H1 (cell line): Measurements from ENCODE around the gene PTPRC. TPM values are rescaled to one million over a fixed set of nuclear protein-coding genes. Genes with fewer than 3 reads are reported as not detected.

Source experiments
- CTCF ChIA-PET: fragments of 300-600 bp; sonication (Branson Sonifier 250); formaldehyde crosslinking; loops from one replicate; lab custom pipeline; 2021; ENCODE audit not compliant: partially characterized antibody; lab: Charles Lee
- POLR2A ChIA-PET: fragments of 300-600 bp; sonication (Branson Sonifier 250); formaldehyde crosslinking; loops from one replicate; lab custom pipeline; 2021; ENCODE audit warnings: inconsistent platforms; ENCODE audit not compliant: partially characterized antibody; lab: Charles Lee
- DNase-seq, 2 experiments: peaks; one replicate each; pipeline versions ENCODE4 v3.0.0 to v3.0.0-alpha.2; 2010 to 2022; ENCODE audit warnings: low spot score in 2 of 2, low read depth in 1 of 2, mixed read lengths in 1 of 2
- FAIRE-seq: peaks from 2 replicates; lab custom pipeline; 2011; peaks lifted over from hg19 to GRCh38; lab: Jason Lieb, UNC
- H2AFZ ChIP-seq: 2 replicates; pipeline ENCODE4 v1.8.1; 2012; ENCODE audit warnings: low read length, inconsistent platforms
- H2AK5ac ChIP-seq: 2 replicates; pipeline ENCODE4 v1.6.1; 2013; ENCODE audit warnings: low read depth, low read length
- H2BK120ac ChIP-seq: replicated peaks from 2 replicates; pipeline ENCODE3; 2013; ENCODE audit warnings: low read depth, low read length, inconsistent platforms
- H2BK12ac ChIP-seq: 2 replicates; pipeline ENCODE4 v1.6.1; 2013; ENCODE audit warnings: low read depth, low read length
- H2BK15ac ChIP-seq: 2 replicates; pipeline ENCODE4 v1.6.1; 2013; ENCODE audit warnings: low read length
- H2BK20ac ChIP-seq: 2 replicates; pipeline ENCODE4 v1.6.1; 2013; ENCODE audit warnings: low read length
- H2BK5ac ChIP-seq: 2 replicates; pipeline ENCODE4 v1.6.1; 2013; ENCODE audit warnings: low read depth, low read length
- H3K14ac ChIP-seq: 2 replicates; pipeline ENCODE4 v1.6.1; 2013; ENCODE audit warnings: inconsistent platforms; ENCODE audit not compliant: insufficient read length
- H3K18ac ChIP-seq: 2 replicates; pipeline ENCODE4 v1.6.1; 2013; ENCODE audit warnings: low read length; ENCODE audit errors: extremely low read depth
- H3K23ac ChIP-seq: 2 replicates; pipeline ENCODE4 v1.6.1; 2013; ENCODE audit warnings: inconsistent platforms; ENCODE audit not compliant: insufficient read length
- H3K23me2 ChIP-seq: 2 replicates; pipeline ENCODE4 v1.6.1; 2013; ENCODE audit warnings: low read depth, low read length
- H3K27ac ChIP-seq: 2 replicates; pipeline ENCODE4 v1.6.1; 2011; ENCODE audit warnings: low read depth, low read length, inconsistent platforms
- H3K27me3 ChIP-seq, 4 experiments: replicated peaks in 1 of 4; 1 replicate in 1 of 4; 2 replicates in 3 of 4; pipeline versions ENCODE4 v1.6.1 to v1.8.1; 2011 to 2013; ENCODE audit warnings: low read length in 3 of 4, mild to moderate bottlenecking in 3 of 4, inconsistent platforms in 2 of 4, mixed read lengths in 2 of 4, moderate library complexity in 1 of 4; ENCODE audit not compliant: control insufficient read depth in 3 of 4, insufficient read depth in 3 of 4; ENCODE audit errors: extremely low read depth in 1 of 4
- H3K36me3 ChIP-seq, 4 experiments: 2 replicates each; pipeline versions ENCODE4 v1.6.1 to v1.8.1; 2011 to 2013; ENCODE audit warnings: mild to moderate bottlenecking in 4 of 4, low read length in 3 of 4, moderate library complexity in 2 of 4, control low read depth in 1 of 4, inconsistent platforms in 1 of 4; ENCODE audit not compliant: insufficient read depth in 4 of 4, control insufficient read depth in 2 of 4
- H3K4ac ChIP-seq: replicated peaks from 2 replicates; pipeline ENCODE3; 2013; ENCODE audit warnings: low read length, low read depth, mixed read lengths, inconsistent platforms; ENCODE audit not compliant: insufficient read length
- H3K4me1 ChIP-seq, 4 experiments: replicated peaks in 1 of 4; 1 replicate in 1 of 4; 2 replicates in 3 of 4; pipeline versions ENCODE4 v1.6.1 to v1.8.1; 2011 to 2013; ENCODE audit warnings: low read length in 3 of 4, inconsistent platforms in 2 of 4, mixed read lengths in 1 of 4; ENCODE audit not compliant: insufficient read depth in 4 of 4, control insufficient read depth in 3 of 4
- H3K4me2 ChIP-seq, 2 experiments: 2 replicates each; pipeline versions ENCODE4 v1.6.1 to v1.8.1; 2011 to 2013; ENCODE audit warnings: low read depth in 2 of 2, low read length in 2 of 2, control low read depth in 1 of 2, inconsistent platforms in 1 of 2, mild to moderate bottlenecking in 1 of 2; ENCODE audit not compliant: insufficient read depth in 1 of 2
- H3K4me3 ChIP-seq, 4 experiments: fragments of 200-600, 300-600 bp in 1 of 4; sonication (generic), shearing (Covaris generic), sonication (Bioruptor Twin) in 1 of 4; 2 replicates each; pipeline versions ENCODE4 v1.5.1 to v1.8.1; 2011 to 2016; ENCODE audit warnings: low read length in 4 of 4, low read depth in 3 of 4, control low read depth in 2 of 4, inconsistent platforms in 2 of 4, mild to moderate bottlenecking in 2 of 4, mixed read lengths in 1 of 4, moderate library complexity in 1 of 4; ENCODE audit not compliant: insufficient read depth in 2 of 4; ENCODE audit errors: extremely low read depth in 1 of 4
- H3K56ac ChIP-seq: replicated peaks from 2 replicates; pipeline ENCODE3; 2013; ENCODE audit warnings: low read depth, mild to moderate bottlenecking, mixed read lengths, low read length, inconsistent platforms; ENCODE audit not compliant: insufficient read length
- H3K79me1 ChIP-seq: 2 replicates; pipeline ENCODE4 v1.6.1; 2013; ENCODE audit warnings: low read depth, low read length, control low read depth
- H3K79me2 ChIP-seq, 2 experiments: 2 replicates each; pipeline versions ENCODE4 v1.6.1 to v1.8.1; 2012 to 2013; ENCODE audit warnings: low read length in 2 of 2, mild to moderate bottlenecking in 2 of 2, inconsistent platforms in 1 of 2; ENCODE audit not compliant: insufficient read depth in 2 of 2, control insufficient read depth in 1 of 2
- H3K9ac ChIP-seq, 4 experiments: replicated peaks in 1 of 4; 1 replicate in 1 of 4; 2 replicates in 3 of 4; pipeline versions ENCODE4 v1.6.1 to v1.8.1; 2011 to 2013; ENCODE audit warnings: low read depth in 3 of 4, low read length in 3 of 4, control low read depth in 2 of 4, mild to moderate bottlenecking in 2 of 4, moderate library complexity in 2 of 4, inconsistent platforms in 1 of 4; ENCODE audit errors: extremely low read depth in 1 of 4
- H3K9me3 ChIP-seq, 2 experiments: 2 replicates each; pipeline versions ENCODE4 v1.6.1 to v1.8.1; 2012 to 2013; ENCODE audit warnings: mild to moderate bottlenecking in 2 of 2, moderate library complexity in 2 of 2, control low read depth in 1 of 2, inconsistent platforms in 1 of 2, low read depth in 1 of 2, low read length in 1 of 2, mixed read lengths in 1 of 2; ENCODE audit not compliant: insufficient read depth in 2 of 2
- H4K20me1 ChIP-seq, 2 experiments: replicated peaks in 1 of 2; 2 replicates each; pipeline versions ENCODE3 to v1.8.1; 2011 to 2013; ENCODE audit warnings: inconsistent platforms in 2 of 2, low read length in 2 of 2, mild to moderate bottlenecking in 1 of 2; ENCODE audit not compliant: insufficient read depth in 2 of 2, control insufficient read depth in 1 of 2
- H4K5ac ChIP-seq: 2 replicates; pipeline ENCODE4 v1.6.1; 2013; ENCODE audit warnings: low read length, low read depth, mixed read lengths, inconsistent platforms; ENCODE audit not compliant: insufficient read length
- H4K8ac ChIP-seq: 2 replicates; pipeline ENCODE4 v1.8.0; 2013; ENCODE audit warnings: mild to moderate bottlenecking, moderate library complexity, low read length, inconsistent platforms; ENCODE audit not compliant: insufficient read depth; ENCODE audit errors: extremely low read depth
- H4K91ac ChIP-seq: replicated peaks from 2 replicates; pipeline ENCODE3; 2013; ENCODE audit warnings: low read length, mixed read lengths, inconsistent platforms; ENCODE audit not compliant: insufficient read length
- BACH1 ChIP-seq: IDR thresholded peaks from 2 replicates; pipeline ENCODE4 v1.6.1; 2012; ENCODE audit warnings: low read length, improper control_type of control experiment
- BCL11A ChIP-seq, 2 experiments: IDR thresholded peaks; one replicate each; pipeline ENCODE4 v1.6.1; 2011; ENCODE audit warnings: low read depth in 2 of 2, low read length in 2 of 2, mild to moderate bottlenecking in 2 of 2
- CHD1 ChIP-seq: IDR thresholded peaks from 2 replicates; pipeline ENCODE4 v1.6.1; 2012; ENCODE audit warnings: low read depth, low read length, improper control_type of control experiment
- CTCF ChIP-seq, 3 experiments: IDR thresholded peaks; 1 replicate in 2 of 3; 2 replicates in 1 of 3; pipeline versions ENCODE4 v1.5.1 to v1.6.1; 2011; ENCODE audit warnings: low read length in 3 of 3, mild to moderate bottlenecking in 3 of 3, inconsistent platforms in 2 of 3, low read depth in 1 of 3, moderate library complexity in 1 of 3; ENCODE audit not compliant: insufficient read depth in 1 of 3; ENCODE audit errors: control extremely low read depth in 1 of 3
- EZH2 ChIP-seq: fragments of 200-600 bp; sonication (generic); IDR thresholded peaks from 2 replicates; pipeline ENCODE4 v1.7.1; 2012; ENCODE audit warnings: low read depth, mild to moderate bottlenecking, moderate library complexity, low read length, inconsistent platforms; ENCODE audit not compliant: severe bottlenecking
- HDAC6 ChIP-seq: IDR thresholded peaks from one replicate; pipeline ENCODE4 v1.7.1; 2012; ENCODE audit warnings: low read depth, mild to moderate bottlenecking, inconsistent platforms, low read length, moderate library complexity
- JUND ChIP-seq: IDR thresholded peaks from 2 replicates; pipeline ENCODE4 v1.6.1; 2011; ENCODE audit warnings: mild to moderate bottlenecking, improper control_type of control experiment, low read length
- RBBP5 ChIP-seq: IDR thresholded peaks from 2 replicates; pipeline ENCODE4 v1.7.1; 2012; ENCODE audit warnings: low read depth, mild to moderate bottlenecking, inconsistent platforms, low read length, moderate library complexity, borderline replicate concordance
- SP1 ChIP-seq: IDR thresholded peaks from 2 replicates; pipeline ENCODE4 v1.6.1; 2011; ENCODE audit warnings: low read depth, low read length
- TBP ChIP-seq: IDR thresholded peaks from 2 replicates; pipeline ENCODE4 v1.6.1; 2011; ENCODE audit warnings: low read depth, low read length, improper control_type of control experiment
- WGBS, 2 experiments: shearing (Covaris generic) in 1 of 2; methylation state at CpG; one replicate each; pipeline versions ENCODE4 v1.1.6 to v1.1.7; 2013 to 2015; ENCODE audit warnings: low lambda C conversion rate in 2 of 2, mixed read lengths in 2 of 2, inconsistent platforms in 1 of 2, low coverage in 1 of 2, missing lambda C conversion rate in 1 of 2; ENCODE audit not compliant: insufficient replicate concordance in 2 of 2, insufficient coverage in 1 of 2, insufficient read length in 1 of 2; ENCODE audit errors: extremely low coverage in 1 of 2, missing lambda C conversion rate in 1 of 2; 5-methylcytosine and 5-hydroxymethylcytosine counted together
- polyA plus RNA-seq, 7 experiments: library from polyadenylated mRNA; depleted of rRNA in 3 of 7; stranded (reverse) in 5 of 7; unstranded in 2 of 7; fragments of >200 nt in 5 of 7; fragments of 200-250 nt in 2 of 7; gene quantifications; 1 replicate in 5 of 7; 2 replicates in 1 of 7; 4 replicates in 1 of 7; pipeline versions ENCODE4 v1.2.1 to v1.2.3, GENCODE V29; 2011 to 2013; ENCODE audit warnings: missing spikeins in 2 of 7, mixed read lengths in 2 of 7
- total RNA-seq: library from RNA; stranded (reverse); fragmentation: NEBNext Ultra II Directional; extraction: Animal tissue kit (Norgen Biotek cat#: 25700); gene quantifications from 2 replicates; pipeline ENCODE4 v1.2.1, GENCODE V29; 2021
- TF ChIP-seq, protein P1 (sequence below): IDR thresholded peaks from 2 replicates; pipeline ENCODE4 v1.6.1; 2011; ENCODE audit warnings: low read length, improper control_type of control experiment

The PTPRC gene
- total and polyA plus RNA-seq, 2 of the 8 experiments (the other 6 are each of a cell fraction or from before 2014, with no cell fraction given): 0.05 TPM; not detected in 1

GRCh38 chr1:198711837-198712236 is 73.0 kb downstream of the PTPRC start:
- ChIA-PET CTCF (interaction anchor here (0.8 kb wide), 1 partner anchor 58 kb away, joined by 3 read pairs; no protein-coding TSS in a partner anchor), POLR2A (no interaction called here)
- no peak overlapping the region for H3K23ac ChIP-seq
- no peak overlapping the region for H2BK12ac ChIP-seq
- no peak overlapping the region for H2BK5ac ChIP-seq
- no peak overlapping the region for H4K91ac ChIP-seq
- H3K9ac ChIP-seq: no peak overlapping the region
- peaks cover 0 to 2% of the 10 kb centered on the region in 2 experiments; a peak in 1 of 4 replicates for H3K9me3 ChIP-seq
- FAIRE-seq (no peak), DNase-seq (no peak)
- H3K27ac ChIP-seq: no peak overlapping the region
- H3K4me2 ChIP-seq: no peak overlapping the region
- H3K79me2 ChIP-seq: no peaks in the 10 kb centered on the region
- no peaks in the 10 kb centered on the region for H3K36me3 ChIP-seq
- H2BK120ac ChIP-seq: no peak overlapping the region
- H2BK20ac ChIP-seq: no peak overlapping the region
- H3K56ac ChIP-seq: no peak overlapping the region
- H3K4ac ChIP-seq: no peak overlapping the region
- no peaks in the 10 kb centered on the region for H3K23me2 ChIP-seq
- no peak overlapping the region for H2BK15ac ChIP-seq
- H3K18ac ChIP-seq: no peak overlapping the region
- H3K4me1 ChIP-seq: no peaks in the 10 kb centered on the region
- H4K8ac ChIP-seq: no peak overlapping the region
- H2AK5ac ChIP-seq: no peak overlapping the region
- no peaks in the 10 kb centered on the region for H3K27me3 ChIP-seq
- H3K14ac ChIP-seq: no peak overlapping the region
- no peaks in the 10 kb centered on the region for H3K79me1 ChIP-seq
- H3K4me3 ChIP-seq: no peak overlapping the region
- 93% methylated on average over 1 of the region's 1 CpG; no CpG with 5 or more reads in 1 of the 2 experiments for WGBS, 2 experiments
- H4K20me1 ChIP-seq: no peaks in the 10 kb centered on the region
- no peak overlapping the region for H4K5ac ChIP-seq
- no peak overlapping the region; the same call in 1 of the 2 replicates for H2AFZ ChIP-seq
- TF ChIP-seq HDAC6: no peak
- no peak for TF ChIP-seq SP1
- TF ChIP-seq JUND: no peak
- TF ChIP-seq CHD1: no peak
- TF ChIP-seq BACH1: no peak
- TF ChIP-seq, protein P1, sequence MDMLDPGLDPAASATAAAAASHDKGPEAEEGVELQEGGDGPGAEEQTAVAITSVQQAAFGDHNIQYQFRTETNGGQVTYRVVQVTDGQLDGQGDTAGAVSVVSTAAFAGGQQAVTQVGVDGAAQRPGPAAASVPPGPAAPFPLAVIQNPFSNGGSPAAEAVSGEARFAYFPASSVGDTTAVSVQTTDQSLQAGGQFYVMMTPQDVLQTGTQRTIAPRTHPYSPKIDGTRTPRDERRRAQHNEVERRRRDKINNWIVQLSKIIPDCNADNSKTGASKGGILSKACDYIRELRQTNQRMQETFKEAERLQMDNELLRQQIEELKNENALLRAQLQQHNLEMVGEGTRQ: no peak
- TF ChIP-seq CTCF (IDR thresholded peaks at IDR 0.05; ENCODE audit: control extremely low read depth in 1 of 3, insufficient read depth in 1 of 3, low read depth in 1 of 3, low read length in 3 of 3): no peak
- no peak for TF ChIP-seq TBP
- TF ChIP-seq EZH2: no peak
- no peak for TF ChIP-seq RBBP5
- TF ChIP-seq BCL11A (IDR thresholded peaks at IDR 0.05; ENCODE audit: low read depth in 2 of 2, low read length in 2 of 2): no peak
